HG03025 (cell line): ENCODE measurements around the gene PLTP.
A peak's percentile ranks its signal among the peaks of the same experiment; 100 is the strongest.

Source experiments
- ATAC-seq: cut with Tn5 transposase; IDR thresholded peaks from one replicate; pipeline ENCODE4 v1.9.1; 2021; ENCODE audit warnings: mild to moderate bottlenecking, moderate library complexity; ENCODE audit not compliant: unreplicated experiment, low FRiP score

The PLTP gene

GRCh38 chr20:45921337-45922189 lies 9.6 kb upstream of the PLTP start:
- no peak for ATAC-seq

- no peak for ATAC-seq
Measured at GRCh38 chr20:45920462-45921336, 8.7 kb upstream of the PLTP start.

GRCh38 chr20:45919542-45920399 lies 7.8 kb upstream of the PLTP start:
- ATAC-seq, result no peak

- no peak for ATAC-seq
Measured at GRCh38 chr20:45918779-45919537, 7.0 kb upstream of the PLTP start.

- no peak for ATAC-seq
Measured at GRCh38 chr20:45918182-45918737, 6.3 kb upstream of the PLTP start.

- ATAC-seq, result no peak
Measured at GRCh38 chr20:45917790-45918141, 5.8 kb upstream of the PLTP start.

- ATAC-seq, result no peak
Measured at GRCh38 chr20:45913116-45913515, 1.2 kb upstream of the PLTP start.

- ATAC-seq, result no peak
Measured at GRCh38 chr20:45912344-45912682, 358 bp upstream of the PLTP start.

GRCh38 chr20:45910670-45911485 lies 1.1 kb downstream of the PLTP start:
- ATAC-seq, result peak; percentile 80

GRCh38 chr20:45909817-45910669 lies 1.9 kb downstream of the PLTP start:
- ATAC-seq, result no peak

GRCh38 chr20:45909336-45909808 lies 2.6 kb downstream of the PLTP start:
- no peak for ATAC-seq

- ATAC-seq, result no peak
Measured at GRCh38 chr20:45908084-45908483, 3.9 kb downstream of the PLTP start.

- ATAC-seq, result no peak
Measured at GRCh38 chr20:45907219-45907948, 4.6 kb downstream of the PLTP start.

GRCh38 chr20:45905505-45906079 lies 6.4 kb downstream of the PLTP start:
- ATAC-seq, result no peak

- no peak for ATAC-seq
Measured at GRCh38 chr20:45904583-45905504, 7.1 kb downstream of the PLTP start.

GRCh38 chr20:45902199-45902701 lies 9.7 kb downstream of the PLTP start:
- ATAC-seq, result no peak
